Measurements from ENCODE around the gene FUZ.

DNA sequence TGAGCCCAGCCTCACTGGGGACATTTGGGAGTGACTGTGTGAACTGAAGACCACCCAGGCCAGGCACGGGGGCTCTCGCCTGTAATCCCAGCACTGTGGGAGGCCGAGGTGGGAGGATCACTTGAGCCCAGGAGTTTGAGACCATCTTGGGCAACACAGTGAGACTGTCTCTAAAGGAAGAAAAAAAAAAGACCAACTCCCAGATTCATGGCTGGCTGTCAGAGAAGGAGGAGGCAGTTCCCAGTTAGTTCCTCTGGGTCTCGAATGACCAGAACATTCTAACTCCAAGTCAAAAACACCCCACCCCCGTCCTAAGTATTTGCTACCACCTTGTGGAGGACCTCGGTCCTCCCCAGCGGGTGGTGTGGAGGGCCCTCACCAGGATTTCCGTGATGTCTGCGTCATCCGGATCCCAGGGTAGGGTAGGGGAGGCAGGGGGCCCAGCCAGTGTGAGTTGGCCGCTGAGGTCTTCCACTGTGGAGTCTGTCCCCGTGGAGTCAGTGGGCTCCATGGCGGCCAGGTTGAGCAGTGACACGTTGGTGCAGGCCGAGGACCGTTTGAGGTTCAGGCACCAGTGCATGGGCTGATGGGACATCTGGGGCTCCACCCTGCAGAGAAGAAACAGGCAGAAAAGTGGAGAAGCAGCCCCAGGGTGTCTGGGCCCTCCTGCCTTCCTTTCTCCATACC, 51.3 kb downstream of the FUZ start:
- TF ChIP-seq, protein P1, sequence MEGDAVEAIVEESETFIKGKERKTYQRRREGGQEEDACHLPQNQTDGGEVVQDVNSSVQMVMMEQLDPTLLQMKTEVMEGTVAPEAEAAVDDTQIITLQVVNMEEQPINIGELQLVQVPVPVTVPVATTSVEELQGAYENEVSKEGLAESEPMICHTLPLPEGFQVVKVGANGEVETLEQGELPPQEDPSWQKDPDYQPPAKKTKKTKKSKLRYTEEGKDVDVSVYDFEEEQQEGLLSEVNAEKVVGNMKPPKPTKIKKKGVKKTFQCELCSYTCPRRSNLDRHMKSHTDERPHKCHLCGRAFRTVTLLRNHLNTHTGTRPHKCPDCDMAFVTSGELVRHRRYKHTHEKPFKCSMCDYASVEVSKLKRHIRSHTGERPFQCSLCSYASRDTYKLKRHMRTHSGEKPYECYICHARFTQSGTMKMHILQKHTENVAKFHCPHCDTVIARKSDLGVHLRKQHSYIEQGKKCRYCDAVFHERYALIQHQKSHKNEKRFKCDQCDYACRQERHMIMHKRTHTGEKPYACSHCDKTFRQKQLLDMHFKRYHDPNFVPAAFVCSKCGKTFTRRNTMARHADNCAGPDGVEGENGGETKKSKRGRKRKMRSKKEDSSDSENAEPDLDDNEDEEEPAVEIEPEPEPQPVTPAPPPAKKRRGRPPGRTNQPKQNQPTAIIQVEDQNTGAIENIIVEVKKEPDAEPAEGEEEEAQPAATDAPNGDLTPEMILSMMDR (conservative IDR thresholded peaks at IDR 0.05), result no peak
- TF ChIP-seq ZFX (IDR thresholded peaks at IDR 0.05), result no peak

Data from C4-2B (cell line).